GM23248 (cell line): ENCODE measurements around the gene CDH13. TPM values are rescaled to one million over a fixed set of nuclear protein-coding genes. Genes with fewer than 3 reads are reported as not detected.

Experiments used
- DNase-seq: peaks from one replicate; pipeline ENCODE4 v3.0.0-alpha.2; 2015
- H2AFZ ChIP-seq: fragments of 200-600 bp; sonication (generic); 2 replicates; pipeline ENCODE4 v1.6.1; 2016; ENCODE audit warnings: antibody characterized with exemption
- H3F3A ChIP-seq: fragments of 200-600 bp; sonication (generic); 2 replicates; pipeline ENCODE4 v1.6.1; 2016; ENCODE audit warnings: mild to moderate bottlenecking, antibody characterized with exemption, mixed run types; ENCODE audit not compliant: insufficient read depth
- H3K27ac ChIP-seq: fragments of 200-600 bp; sonication (generic); 2 replicates; pipeline ENCODE4 v1.5.1; 2016; ENCODE audit warnings: mild to moderate bottlenecking
- H3K27me3 ChIP-seq: fragments of 200-600 bp; sonication (generic); replicated peaks from 2 replicates; pipeline ENCODE4 v1.6.1; 2016; ENCODE audit warnings: mild to moderate bottlenecking; ENCODE audit not compliant: insufficient read depth
- H3K36me3 ChIP-seq: fragments of 200-600 bp; sonication (generic); 2 replicates; pipeline ENCODE4 v1.6.1; 2016; ENCODE audit warnings: low read depth, mild to moderate bottlenecking
- H3K4me1 ChIP-seq: fragments of 200-600 bp; sonication (generic); 2 replicates; pipeline ENCODE4 v1.6.1; 2016; ENCODE audit warnings: mild to moderate bottlenecking; ENCODE audit not compliant: insufficient read depth
- H3K4me2 ChIP-seq: fragments of 200-600 bp; sonication (generic); one replicate; pipeline ENCODE4 v1.6.1; 2016; ENCODE audit warnings: mild to moderate bottlenecking; ENCODE audit not compliant: unreplicated experiment
- H3K4me3 ChIP-seq: fragments of 200-600 bp; sonication (generic); 2 replicates; pipeline ENCODE4 v1.5.1; 2016; ENCODE audit warnings: mild to moderate bottlenecking
- H3K79me2 ChIP-seq: fragments of 200-600 bp; sonication (generic); 2 replicates; pipeline ENCODE4 v1.6.1; 2016; ENCODE audit warnings: mild to moderate bottlenecking; ENCODE audit not compliant: insufficient read depth
- H3K9ac ChIP-seq: fragments of 200-600 bp; sonication (generic); 2 replicates; pipeline ENCODE4 v1.6.1; 2016; ENCODE audit warnings: mild to moderate bottlenecking
- H3K9me2 ChIP-seq: fragments of 200-600 bp; sonication (generic); 2 replicates; pipeline ENCODE4 v1.6.1; 2016; ENCODE audit warnings: mixed run types, mild to moderate bottlenecking, moderate library complexity; ENCODE audit not compliant: insufficient read depth
- H3K9me3 ChIP-seq: fragments of 200-600 bp; sonication (generic); one replicate; pipeline ENCODE4 v1.6.1; 2017; ENCODE audit warnings: low read depth
- H4K20me1 ChIP-seq: fragments of 200-600 bp; sonication (generic); 2 replicates; pipeline ENCODE4 v1.6.0; 2016; ENCODE audit not compliant: insufficient read depth
- EZH2 ChIP-seq: fragments of 200-600 bp; sonication (generic); IDR thresholded peaks from 2 replicates; pipeline ENCODE4 v1.6.1; 2018; ENCODE audit warnings: antibody characterized with exemption, mild to moderate bottlenecking; ENCODE audit not compliant: insufficient read depth, poor library complexity, severe bottlenecking
- EZH2phosphoT487 ChIP-seq: fragments of 200-600 bp; sonication (generic); IDR thresholded peaks from 2 replicates; pipeline ENCODE4 v1.6.1; 2018; ENCODE audit warnings: antibody characterized with exemption, moderate library complexity, mild to moderate bottlenecking, low read depth; ENCODE audit not compliant: insufficient read depth
- WGBS, 2 experiments: methylation state at CpG; one replicate each; pipeline ENCODE4 v1.1.6; 2015 to 2017; ENCODE audit warnings: low lambda C conversion rate in 2 of 2, low coverage in 1 of 2; ENCODE audit errors: missing lambda C conversion rate in 2 of 2; 5-methylcytosine and 5-hydroxymethylcytosine counted together
- in situ Hi-C: fragments of 300-500 bp; cut with MboI; formaldehyde crosslinking; loops from 2 replicates; pipeline ENCODE4 v1.15.0; 2020
- polyA plus RNA-seq: library from polyadenylated mRNA; unstranded; fragments of >200 nt; fragmentation: Nextera tagmentation; extraction: Ambion mirVana; gene quantifications from 2 replicates; pipeline ENCODE4 v1.2.1, GENCODE V29; 2016
- total RNA-seq: library from RNA; depleted of rRNA; stranded (reverse); fragments of >200 nt; shearing (Covaris generic); gene quantifications from 2 replicates; pipeline ENCODE4 v1.2.3, GENCODE V29; 2014

Gene CDH13
- total and polyA plus RNA-seq, 2 experiments from 2014 or later, result 51.0 to 52.8 TPM

DNA sequence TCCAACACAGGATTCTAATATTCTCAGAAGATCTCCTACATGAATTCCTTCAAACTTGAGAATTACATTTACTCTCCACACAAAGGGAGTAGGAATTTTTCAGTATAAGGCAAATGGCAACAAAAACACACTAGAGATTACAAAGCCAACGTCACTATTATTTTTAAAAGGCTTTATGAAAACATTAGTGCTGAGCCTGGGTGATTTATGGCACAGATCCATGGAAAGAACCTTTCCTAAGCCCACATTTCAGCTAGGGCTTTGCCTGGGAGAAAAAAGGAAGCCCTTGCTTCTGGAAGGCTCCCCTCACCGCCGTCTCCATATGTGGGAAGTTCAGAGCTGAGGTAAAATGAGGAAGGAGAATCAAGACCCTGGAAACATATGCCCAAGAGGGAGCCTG is 681.6 kb downstream of the CDH13 start:
- no peak overlapping the region for H2AFZ ChIP-seq
- H3K4me2 ChIP-seq, result no peak overlapping the region
- H3F3A ChIP-seq, result peaks cover 20% of the 10 kb centered on the region
- no peaks in the 10 kb centered on the region for H3K9me2 ChIP-seq
- no peak overlapping the region for H3K27ac ChIP-seq
- no peaks in the 10 kb centered on the region for H3K79me2 ChIP-seq
- no peaks in the 10 kb centered on the region for H3K27me3 ChIP-seq
- no peak for TF ChIP-seq EZH2phosphoT487
- TF ChIP-seq EZH2, result no peak
- no peaks in the 10 kb centered on the region for H3K36me3 ChIP-seq
- H3K9me3 ChIP-seq, result no peaks in the 10 kb centered on the region
- no peak overlapping the region for H3K9ac ChIP-seq
- DNase-seq, result no peak
- 95 to 100% methylated on average over 3 of the region's 3 CpGs for WGBS, 2 experiments
- no peaks in the 10 kb centered on the region for H4K20me1 ChIP-seq
- H3K4me3 ChIP-seq, result no peak overlapping the region
- in situ Hi-C loops, result no loop called here
- peaks cover 14% of the 10 kb centered on the region for H3K4me1 ChIP-seq

DNA sequence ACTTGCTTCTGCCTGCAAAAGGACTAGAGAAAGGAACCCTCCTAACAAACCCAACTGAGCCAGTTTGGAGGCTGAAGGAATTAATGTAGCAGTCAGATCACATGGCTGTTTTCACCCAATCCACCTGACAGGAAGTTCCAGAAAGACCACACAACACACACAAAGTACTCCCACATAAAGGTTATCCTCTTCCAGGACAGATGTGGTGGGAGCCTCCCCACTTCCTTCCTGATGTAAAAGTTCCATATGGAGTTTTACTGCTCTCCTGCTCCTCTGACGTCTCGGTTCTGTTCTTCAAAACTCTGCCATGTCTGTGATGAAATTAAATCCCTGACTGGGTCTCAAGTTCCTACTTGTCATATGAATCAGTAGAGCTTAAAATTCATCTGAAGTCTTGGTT is 684.0 kb downstream of the CDH13 start:
- Histone ChIP-seq H3K9ac (no peak overlapping the region), H3K9me3 (no peaks in the 10 kb centered on the region), H3K4me3 (no peak overlapping the region), H3K27me3 (no peaks in the 10 kb centered on the region), H3K79me2 (no peaks in the 10 kb centered on the region), H3K9me2 (no peaks in the 10 kb centered on the region), H2AFZ (no peak overlapping the region), H3K36me3 (no peaks in the 10 kb centered on the region), H4K20me1 (no peaks in the 10 kb centered on the region), H3K27ac (no peak overlapping the region), H3K4me2 (no peak overlapping the region), H3F3A (peaks cover 16% of the 10 kb centered on the region), H3K4me1 (peaks cover 12% of the 10 kb centered on the region)
- no peak for DNase-seq
- TF ChIP-seq EZH2phosphoT487 (no peak), EZH2 (no peak)
- in situ Hi-C loops, result no loop called here
- 72 to 75% methylated on average over 2 of the region's 2 CpGs for WGBS, 2 experiments

DNA sequence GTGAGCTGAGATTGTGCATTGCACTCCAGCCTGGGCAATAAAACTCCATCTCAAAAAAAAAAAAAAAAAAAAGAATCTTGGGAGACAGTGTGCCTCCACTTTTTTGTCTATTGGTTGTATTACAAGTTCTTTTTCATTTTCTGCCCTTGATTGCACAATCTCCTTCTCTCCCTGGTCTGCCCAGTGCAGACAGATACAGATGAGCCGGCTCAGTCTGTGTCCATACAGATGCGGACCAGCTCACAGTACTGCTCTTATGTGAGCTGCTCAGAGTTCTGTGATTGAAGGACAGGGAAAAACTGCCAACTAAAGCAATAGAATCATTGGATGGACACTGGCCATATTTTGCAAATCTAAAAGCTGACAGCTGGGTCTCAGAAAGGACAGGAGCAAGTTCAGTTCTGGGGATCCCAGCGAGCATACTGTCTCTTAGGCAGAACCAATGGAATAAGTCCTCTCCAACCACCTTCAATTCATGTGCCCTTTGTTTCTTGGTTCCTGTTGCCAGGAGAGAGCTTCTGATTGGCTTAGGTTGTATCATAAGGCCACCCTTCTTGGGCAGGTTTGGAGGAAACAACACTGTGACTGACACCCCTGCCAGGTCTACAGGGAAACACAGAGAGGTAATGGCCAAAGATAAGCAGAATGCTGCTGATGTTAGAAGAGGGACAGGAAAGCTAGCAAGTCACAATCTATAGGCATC is 685.4 kb downstream of the CDH13 start:
- H3F3A ChIP-seq, result peaks cover 11% of the 10 kb centered on the region; the same call in 1 of the 2 replicates
- no peak overlapping the region for H3K4me3 ChIP-seq
- peaks cover 11% of the 10 kb centered on the region for H3K4me1 ChIP-seq
- H3K27me3 ChIP-seq, result no peaks in the 10 kb centered on the region
- no peak for DNase-seq
- H3K4me2 ChIP-seq, result no peak overlapping the region
- H3K9me3 ChIP-seq, result no peaks in the 10 kb centered on the region
- H3K9ac ChIP-seq, result no peak overlapping the region
- H2AFZ ChIP-seq, result no peak overlapping the region
- H3K9me2 ChIP-seq, result no peaks in the 10 kb centered on the region
- no peaks in the 10 kb centered on the region for H4K20me1 ChIP-seq
- TF ChIP-seq EZH2phosphoT487, result no peak
- TF ChIP-seq EZH2, result no peak
- H3K79me2 ChIP-seq, result no peaks in the 10 kb centered on the region
- WGBS, 2 experiments, result 96 to 97% methylated on average over 3 of the region's 3 CpGs
- H3K27ac ChIP-seq, result no peak overlapping the region
- in situ Hi-C loops, result no loop called here
- no peaks in the 10 kb centered on the region for H3K36me3 ChIP-seq

DNA sequence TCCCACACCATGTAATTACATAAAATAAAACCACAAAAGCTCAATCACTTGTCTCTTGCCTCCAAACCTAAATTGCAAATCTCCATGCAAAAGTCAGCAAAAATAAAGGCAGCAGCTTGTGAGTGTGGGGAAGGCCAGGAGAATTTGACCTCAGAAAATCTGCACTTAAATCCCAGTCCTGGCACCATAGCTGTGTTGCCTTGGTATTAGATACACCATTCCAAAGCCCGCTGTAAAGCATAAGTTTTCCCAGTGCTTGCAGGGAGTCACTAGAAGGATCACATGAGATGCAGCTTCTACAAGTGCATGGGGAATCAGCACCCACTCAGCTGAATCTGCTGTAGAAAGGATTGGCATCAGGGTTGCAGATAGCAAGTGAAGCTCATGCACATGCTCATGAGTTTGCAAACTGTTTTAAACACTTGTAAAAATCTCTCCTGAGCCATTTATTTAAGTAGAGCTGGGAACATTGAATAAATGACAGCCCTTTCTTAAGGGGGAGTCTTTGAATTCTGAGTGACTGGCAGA is 686.0 kb downstream of the CDH13 start:
- in situ Hi-C loops, result no loop called here
- Histone ChIP-seq H3K9me2 (no peaks in the 10 kb centered on the region), H3K4me1 (peaks cover 11% of the 10 kb centered on the region), H2AFZ (no peak overlapping the region), H3K4me2 (no peak overlapping the region), H3K27me3 (no peaks in the 10 kb centered on the region), H3K79me2 (no peaks in the 10 kb centered on the region), H3K9me3 (no peaks in the 10 kb centered on the region), H3K36me3 (no peaks in the 10 kb centered on the region), H3K4me3 (no peak overlapping the region), H3F3A (peaks cover 11% of the 10 kb centered on the region; the same call in 1 of the 2 replicates), H4K20me1 (no peaks in the 10 kb centered on the region), H3K9ac (no peak overlapping the region), H3K27ac (no peak overlapping the region)
- TF ChIP-seq EZH2 (no peak), EZH2phosphoT487 (no peak)
- no peak for DNase-seq
- WGBS, 2 experiments, result 57 to 63% methylated on average over 1 of the region's 1 CpG
